SK-N-MC (cell line): ENCODE results near the gene ANAPC4.
A peak's percentile ranks its signal among the peaks of the same experiment; 100 is the strongest.

Experiments
- DNase-seq: peaks from one replicate; pipeline ENCODE4 v3.0.0-alpha.2; 2011; ENCODE audit warnings: low read depth, low spot score
- H3K27ac ChIP-seq: fragments of 200-600 bp; sonication (generic); 2 replicates; pipeline ENCODE4 v1.5.1; 2016; ENCODE audit warnings: mixed run types
- H3K36me3 ChIP-seq: fragments of 200-600 bp; sonication (generic); 2 replicates; pipeline ENCODE4 v1.6.1; 2017; ENCODE audit warnings: antibody characterized with exemption, low read length, mixed read lengths; ENCODE audit not compliant: insufficient read depth
- H3K4me3 ChIP-seq: fragments of 200-600 bp; sonication (generic); 2 replicates; pipeline ENCODE4 v1.5.1; 2016
- H3K9ac ChIP-seq: fragments of 200-600 bp; sonication (generic); 2 replicates; pipeline ENCODE4 v1.8.0; 2017; ENCODE audit warnings: mixed run types, mixed read lengths; ENCODE audit not compliant: insufficient read length
- H3K9me3 ChIP-seq: fragments of 200-600 bp; sonication (generic); 2 replicates; pipeline ENCODE4 v1.6.1; 2017; ENCODE audit warnings: low read depth, mild to moderate bottlenecking, antibody characterized with exemption, low read length, moderate library complexity, mixed read lengths
- EZH2 ChIP-seq: fragments of 200-600 bp; sonication (generic); IDR thresholded peaks from one replicate; pipeline ENCODE4 v1.6.1; 2017; ENCODE audit warnings: antibody characterized with exemption
- FOXP2 ChIP-seq: optimal IDR thresholded peaks from 2 replicates; pipeline ENCODE3; 2011; ENCODE audit warnings: mild to moderate bottlenecking, moderate library complexity; ENCODE audit not compliant: insufficient read depth; ENCODE audit errors: extremely low read length, control extremely low read depth
- POLR2AphosphoS5 ChIP-seq: IDR thresholded peaks from 2 replicates; pipeline ENCODE4 v1.6.1; 2012; ENCODE audit warnings: mild to moderate bottlenecking, low read depth, low read length, borderline replicate concordance

ANAPC4 gene

DNA sequence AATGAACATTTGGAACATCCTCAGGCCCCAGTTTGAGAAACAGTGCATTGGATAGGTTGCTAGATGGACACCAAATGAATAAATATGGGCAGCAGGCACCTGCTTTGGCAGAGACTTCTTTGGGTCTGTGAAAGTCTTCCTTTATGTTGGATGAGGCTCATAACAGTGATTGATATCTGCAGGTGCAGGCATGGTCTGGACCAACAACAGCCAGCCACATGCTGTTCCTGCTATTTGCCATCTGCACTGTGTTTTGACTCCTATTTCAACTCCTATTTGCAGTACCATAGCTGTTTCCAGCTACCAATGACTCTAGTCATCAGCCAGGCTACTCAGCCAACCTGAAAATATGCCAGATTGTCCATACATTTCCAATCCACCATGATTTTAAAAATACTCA is 60.9 kb downstream of the ANAPC4 start:
- no peak overlapping the region for H3K4me3 ChIP-seq
- no peak overlapping the region for H3K9ac ChIP-seq
- no peaks in the 10 kb centered on the region for H3K9me3 ChIP-seq
- H3K36me3 ChIP-seq, result no peaks in the 10 kb centered on the region
- TF ChIP-seq EZH2 (no peak), POLR2AphosphoS5 (no peak), FOXP2 (no peak)
- no peak overlapping the region for H3K27ac ChIP-seq
- DNase-seq, result no peak

- DNase-seq, result peak; percentile 60
- Histone ChIP-seq H3K36me3 (no peaks in the 10 kb centered on the region), H3K4me3 (no peak overlapping the region), H3K9ac (peak overlapping the region; percentile 53), H3K27ac (peak overlapping the region; percentile 74), H3K9me3 (no peaks in the 10 kb centered on the region)
- no peak for TF ChIP-seq POLR2AphosphoS5
- no peak for TF ChIP-seq FOXP2
- no peak for TF ChIP-seq EZH2
Observed at GRCh38 chr4:25439918-25440477, 62.9 kb downstream of the ANAPC4 start.

GRCh38 chr4:25440478-25441030 is 63.5 kb downstream of the ANAPC4 start:
- Histone ChIP-seq H3K4me3 (no peak overlapping the region), H3K9ac (peak overlapping the region; percentile 53), H3K9me3 (no peaks in the 10 kb centered on the region), H3K27ac (peak overlapping the region; percentile 74), H3K36me3 (no peaks in the 10 kb centered on the region)
- TF ChIP-seq FOXP2 (no peak), POLR2AphosphoS5 (no peak), EZH2 (no peak)
- DNase-seq, result no peak

GRCh38 chr4:25441519-25442117 is 64.6 kb downstream of the ANAPC4 start:
- DNase-seq, result no peak
- peak overlapping the region; percentile 76; the same call in 1 of the 2 replicates for H3K27ac ChIP-seq
- H3K36me3 ChIP-seq, result no peaks in the 10 kb centered on the region
- no peak overlapping the region for H3K4me3 ChIP-seq
- TF ChIP-seq POLR2AphosphoS5, result no peak
- TF ChIP-seq FOXP2, result no peak
- TF ChIP-seq EZH2, result no peak
- H3K9ac ChIP-seq, result no peak overlapping the region
- H3K9me3 ChIP-seq, result no peaks in the 10 kb centered on the region

DNA sequence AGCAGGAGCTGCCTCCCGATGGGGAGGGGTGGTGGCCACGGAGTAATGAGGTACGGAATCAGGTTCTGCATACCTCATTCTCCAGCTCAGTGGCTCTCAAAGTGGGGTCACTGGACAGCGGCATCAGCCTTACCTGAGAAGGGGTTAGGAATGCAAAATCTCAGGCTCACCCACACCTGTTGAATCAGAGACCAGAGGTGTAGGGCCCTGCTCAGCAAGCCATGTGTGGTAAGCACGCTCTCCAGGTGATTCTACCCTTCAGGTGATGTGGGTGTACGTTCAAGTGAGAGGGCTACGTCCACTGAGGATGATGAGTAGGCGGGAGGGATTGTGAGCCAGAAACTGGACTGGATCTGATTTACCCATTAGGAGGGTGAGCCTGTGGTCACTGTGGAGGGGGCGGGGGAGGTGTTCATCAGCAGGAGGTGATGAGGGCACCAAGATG is 65.8 kb downstream of the ANAPC4 start:
- Histone ChIP-seq H3K27ac (no peak overlapping the region), H3K36me3 (no peaks in the 10 kb centered on the region), H3K9me3 (no peaks in the 10 kb centered on the region), H3K9ac (no peak overlapping the region), H3K4me3 (no peak overlapping the region)
- TF ChIP-seq EZH2, result no peak
- TF ChIP-seq POLR2AphosphoS5, result no peak
- TF ChIP-seq FOXP2, result no peak
- DNase-seq, result no peak

DNA sequence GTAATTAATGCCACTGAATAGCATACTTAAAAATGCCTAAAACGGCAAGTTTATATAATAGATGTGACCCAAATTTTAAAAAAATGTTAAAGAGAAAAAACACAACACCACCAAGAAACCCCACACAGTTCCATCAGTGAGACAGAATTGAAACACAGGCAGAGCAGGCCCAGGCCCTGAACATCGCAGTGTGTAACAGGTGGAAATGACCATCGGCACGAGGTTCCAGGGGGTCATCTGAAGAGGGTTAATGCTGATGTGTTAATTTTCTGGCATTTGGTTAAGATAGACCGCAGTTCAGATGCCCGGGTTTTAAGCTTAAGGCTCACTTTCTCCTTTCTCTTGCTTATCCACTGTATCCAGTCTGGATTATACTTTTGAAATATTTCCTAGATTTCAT is 66.8 kb downstream of the ANAPC4 start:
- no peaks in the 10 kb centered on the region for H3K9me3 ChIP-seq
- H3K27ac ChIP-seq, result peak overlapping the region; percentile 85
- no peak for DNase-seq
- TF ChIP-seq FOXP2 (no peak), POLR2AphosphoS5 (no peak), EZH2 (no peak)
- no peaks in the 10 kb centered on the region for H3K36me3 ChIP-seq
- H3K9ac ChIP-seq, result peak overlapping the region; percentile 47
- H3K4me3 ChIP-seq, result no peak overlapping the region

GRCh38 chr4:25446611-25447010 is 69.5 kb downstream of the ANAPC4 start:
- H3K9me3 ChIP-seq, result no peaks in the 10 kb centered on the region
- TF ChIP-seq POLR2AphosphoS5, result no peak
- TF ChIP-seq EZH2, result no peak
- no peak for TF ChIP-seq FOXP2
- H3K4me3 ChIP-seq, result no peak overlapping the region
- no peak overlapping the region for H3K27ac ChIP-seq
- H3K9ac ChIP-seq, result no peak overlapping the region
- DNase-seq, result no peak
- H3K36me3 ChIP-seq, result no peaks in the 10 kb centered on the region

GRCh38 chr4:25448379-25449109 is 71.5 kb downstream of the ANAPC4 start:
- DNase-seq, result peak; percentile 67
- Histone ChIP-seq H3K9me3 (no peaks in the 10 kb centered on the region), H3K4me3 (no peak overlapping the region), H3K36me3 (no peaks in the 10 kb centered on the region), H3K27ac (peak overlapping the region; percentile 97), H3K9ac (no peak overlapping the region)
- TF ChIP-seq FOXP2 (no peak), EZH2 (no peak), POLR2AphosphoS5 (no peak)
